Ecto neural progenitor cell (in vitro differentiated cells): ENCODE results near the gene TNIP2.
"Not testable (repeated sequence)": the region's sequence is repeated elsewhere in the genome, so short reads cannot be mapped to it uniquely, and the experiment has no call there.

ENCODE experiments used
- DNase-seq: peaks from one replicate; pipeline ENCODE4 v3.0.0-alpha.2; 2018; ENCODE audit warnings: low spot score

TNIP2 gene

GRCh38 chr4:2793586-2794485 is 37.7 kb upstream of the TNIP2 start:
- peak; percentile 49 for DNase-seq

GRCh38 chr4:2792711-2793585 is 36.8 kb upstream of the TNIP2 start, which contains the start of gene SH3BP2:
SH3BP2 (plus strand) TSS chr4:2793085; CDS start chr4:2820618, 27,533 bp downstream.
- peak; percentile 85 for DNase-seq

- DNase-seq, result no peak
Observed at GRCh38 chr4:2792396-2792710, 36.2 kb upstream of the TNIP2 start.

GRCh38 chr4:2791518-2792395 is 35.6 kb upstream of the TNIP2 start:
- DNase-seq, result peak; percentile 50

GRCh38 chr4:2790583-2791517 is 34.7 kb upstream of the TNIP2 start:
- no peak for DNase-seq

GRCh38 chr4:2789793-2790582 is 33.9 kb upstream of the TNIP2 start:
- peak; percentile 47 for DNase-seq

- DNase-seq, result no peak
Observed at GRCh38 chr4:2789351-2789750, 33.2 kb upstream of the TNIP2 start.

GRCh38 chr4:2788532-2789103 is 32.5 kb upstream of the TNIP2 start:
- no peak for DNase-seq

GRCh38 chr4:2788101-2788500 is 32.0 kb upstream of the TNIP2 start:
- DNase-seq, result no peak

- peak; percentile 47 for DNase-seq
Observed at GRCh38 chr4:2787230-2788100, 31.3 kb upstream of the TNIP2 start.

GRCh38 chr4:2786794-2787229 is 30.7 kb upstream of the TNIP2 start:
- DNase-seq, result no peak

GRCh38 chr4:2786152-2786671 is 30.1 kb upstream of the TNIP2 start:
- DNase-seq, result no peak

- no peak for DNase-seq
Observed at GRCh38 chr4:2785613-2786012, 29.5 kb upstream of the TNIP2 start.

- no peak for DNase-seq
Observed at GRCh38 chr4:2783790-2784189, 27.7 kb upstream of the TNIP2 start.

GRCh38 chr4:2781911-2782310 is 25.8 kb upstream of the TNIP2 start:
- DNase-seq, result no peak

- not testable (repeated sequence) for DNase-seq
Observed at GRCh38 chr4:2780643-2781042, 24.5 kb upstream of the TNIP2 start.

- no peak for DNase-seq
Observed at GRCh38 chr4:2771264-2771663, 15.1 kb upstream of the TNIP2 start.

- DNase-seq, result no peak
Observed at GRCh38 chr4:2768921-2769336, 12.8 kb upstream of the TNIP2 start.
